Lower leg skin (tissue), 3 donors: ENCODE results near the gene EPB41L2.

Experiments
- POLR2A ChIP-seq, 2 donors: fragments of 450-650 bp; IDR thresholded peaks; one replicate each; pipeline ENCODE4 v1.6.1; 2016 to 2017; ENCODE audit warnings: antibody characterized with exemption in 2 of 2, mild to moderate bottlenecking in 1 of 2, moderate library complexity in 1 of 2
- TF ChIP-seq, protein P1 (sequence below), 3 donors: fragments of 450-650 bp; IDR thresholded peaks; one replicate each; pipeline ENCODE4 v1.5.1; 2016; ENCODE audit warnings: antibody characterized with exemption in 3 of 3, mild to moderate bottlenecking in 3 of 3, moderate library complexity in 2 of 3

DNA sequence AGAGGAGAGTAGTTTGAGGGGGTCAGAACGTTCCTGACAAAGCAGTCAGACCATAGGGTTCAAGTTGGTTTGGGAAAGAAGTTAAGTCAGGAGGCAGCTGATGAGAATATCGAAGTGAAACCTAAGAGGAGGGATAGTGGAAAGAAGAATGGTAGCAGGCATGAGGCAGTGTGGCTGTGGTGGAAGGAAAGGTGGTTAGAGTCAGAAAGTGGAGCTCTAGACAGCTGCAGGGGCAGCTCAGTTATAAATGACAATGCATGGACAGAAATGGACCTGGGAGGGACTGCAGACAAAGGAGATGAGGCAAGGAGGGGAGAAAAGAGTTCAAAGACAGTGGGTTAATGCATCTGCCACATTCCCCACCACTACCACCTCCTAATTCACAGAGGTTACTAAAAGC is 169.3 kb downstream of the EPB41L2 start:
- TF ChIP-seq POLR2A (IDR thresholded peaks at IDR 0.05): no peak
- TF ChIP-seq, protein P1, sequence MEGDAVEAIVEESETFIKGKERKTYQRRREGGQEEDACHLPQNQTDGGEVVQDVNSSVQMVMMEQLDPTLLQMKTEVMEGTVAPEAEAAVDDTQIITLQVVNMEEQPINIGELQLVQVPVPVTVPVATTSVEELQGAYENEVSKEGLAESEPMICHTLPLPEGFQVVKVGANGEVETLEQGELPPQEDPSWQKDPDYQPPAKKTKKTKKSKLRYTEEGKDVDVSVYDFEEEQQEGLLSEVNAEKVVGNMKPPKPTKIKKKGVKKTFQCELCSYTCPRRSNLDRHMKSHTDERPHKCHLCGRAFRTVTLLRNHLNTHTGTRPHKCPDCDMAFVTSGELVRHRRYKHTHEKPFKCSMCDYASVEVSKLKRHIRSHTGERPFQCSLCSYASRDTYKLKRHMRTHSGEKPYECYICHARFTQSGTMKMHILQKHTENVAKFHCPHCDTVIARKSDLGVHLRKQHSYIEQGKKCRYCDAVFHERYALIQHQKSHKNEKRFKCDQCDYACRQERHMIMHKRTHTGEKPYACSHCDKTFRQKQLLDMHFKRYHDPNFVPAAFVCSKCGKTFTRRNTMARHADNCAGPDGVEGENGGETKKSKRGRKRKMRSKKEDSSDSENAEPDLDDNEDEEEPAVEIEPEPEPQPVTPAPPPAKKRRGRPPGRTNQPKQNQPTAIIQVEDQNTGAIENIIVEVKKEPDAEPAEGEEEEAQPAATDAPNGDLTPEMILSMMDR (IDR thresholded peaks at IDR 0.05): no peak
